Endothelial cell of umbilical vein (primary cell): Measurements from ENCODE around the gene ORMDL3. TPM values are rescaled to one million over a fixed set of nuclear protein-coding genes. Genes with fewer than 3 reads are reported as not detected.

Experiments used
- BruUV-seq: library from RNA; stranded (reverse); fragments of 400-500 nt; replicated peaks from 2 replicates; lab custom pipeline; 2021; lab: Mats Ljungman, UMichigan
- CTCF ChIA-PET: fragments of 300-600, 350-600 bp; sonication (Branson Sonifier 250); formaldehyde crosslinking; loops from one replicate; lab custom pipeline; 2021; ENCODE audit warnings: antibody characterized with exemption, inconsistent platforms; lab: Charles Lee
- POLR2A ChIA-PET: fragments of 300-600, 350-600 bp; sonication (Branson Sonifier 250); formaldehyde crosslinking; loops from one replicate; lab custom pipeline; 2021; ENCODE audit warnings: antibody characterized with exemption, inconsistent platforms; lab: Charles Lee
- DNase-seq: peaks from one replicate; pipeline ENCODE4 v3.0.0-alpha.2; 2011; ENCODE audit warnings: low read depth, low spot score
- FAIRE-seq: peaks from 2 replicates; lab custom pipeline; 2011; peaks lifted over from hg19 to GRCh38; lab: Jason Lieb, UNC
- H2AFZ ChIP-seq: 2 replicates; pipeline ENCODE4 v1.6.0; 2012; ENCODE audit warnings: low read depth, low read length, control low read depth, inconsistent platforms
- H3K27ac ChIP-seq: 2 replicates; pipeline ENCODE4 v1.5.1; 2011; ENCODE audit warnings: low read depth, mild to moderate bottlenecking, control low read depth, low read length, moderate library complexity; ENCODE audit not compliant: insufficient read depth
- H3K27me3 ChIP-seq, 2 experiments: 2 replicates each; pipeline versions ENCODE4 v1.6.0 to v1.6.1; 2011; ENCODE audit warnings: low read length in 2 of 2, mixed read lengths in 1 of 2; ENCODE audit not compliant: control insufficient read depth in 2 of 2, insufficient read depth in 2 of 2
- H3K36me3 ChIP-seq, 2 experiments: 2 replicates in 1 of 2; 3 replicates in 1 of 2; pipeline ENCODE4 v1.5.1; 2011; ENCODE audit warnings: low read length in 2 of 2, mild to moderate bottlenecking in 1 of 2, moderate library complexity in 1 of 2; ENCODE audit not compliant: control insufficient read depth in 2 of 2, insufficient read depth in 2 of 2; ENCODE audit errors: extremely low read depth in 1 of 2
- H3K4me1 ChIP-seq: 3 replicates; pipeline ENCODE4 v1.5.1; 2011; ENCODE audit warnings: mild to moderate bottlenecking, low read length; ENCODE audit not compliant: control insufficient read depth, insufficient read depth; ENCODE audit errors: extremely low read depth
- H3K4me2 ChIP-seq: 2 replicates; pipeline ENCODE4 v1.6.1; 2011; ENCODE audit warnings: low read length, control low read depth, mixed read lengths; ENCODE audit not compliant: insufficient read depth
- H3K4me3 ChIP-seq, 3 experiments: fragments of 200-600 bp in 1 of 3; sonication (generic), shearing (Covaris generic) in 1 of 3; replicated peaks in 1 of 3; 2 replicates each; pipeline ENCODE4 v1.5.1; 2011 to 2016; ENCODE audit warnings: control low read depth in 3 of 3, low read length in 3 of 3, mild to moderate bottlenecking in 2 of 3, inconsistent platforms in 1 of 3, low read depth in 1 of 3, moderate library complexity in 1 of 3; ENCODE audit not compliant: insufficient read depth in 1 of 3
- H3K79me2 ChIP-seq: 2 replicates; pipeline ENCODE4 v1.6.0; 2012; ENCODE audit warnings: low read length, inconsistent platforms; ENCODE audit not compliant: control insufficient read depth, insufficient read depth
- H3K9ac ChIP-seq: replicated peaks from 2 replicates; pipeline ENCODE3; 2011; ENCODE audit warnings: low read length, control low read depth; ENCODE audit not compliant: insufficient read depth; ENCODE audit errors: extremely low read depth
- H3K9me1 ChIP-seq: replicated peaks from 3 replicates; pipeline ENCODE4 v1.6.0; 2011; ENCODE audit warnings: mild to moderate bottlenecking, low read length; ENCODE audit not compliant: control insufficient read depth, insufficient read depth; ENCODE audit errors: extremely low read depth
- H3K9me3 ChIP-seq: replicated peaks from 2 replicates; pipeline ENCODE4 v1.5.1; 2012; ENCODE audit warnings: low read length, inconsistent platforms; ENCODE audit not compliant: control insufficient read depth, insufficient read depth
- H4K20me1 ChIP-seq: replicated peaks from 2 replicates; pipeline ENCODE3; 2011; ENCODE audit warnings: mild to moderate bottlenecking, low read length; ENCODE audit not compliant: control insufficient read depth, insufficient read depth; ENCODE audit errors: extremely low read depth
- JUN ChIP-seq: IDR thresholded peaks from 2 replicates; pipeline ENCODE4 v1.6.1; 2011; ENCODE audit warnings: borderline replicate concordance, low read depth; ENCODE audit not compliant: insufficient read length, insufficient read depth
- MYC ChIP-seq: IDR thresholded peaks from one replicate; pipeline ENCODE4 v1.6.1; 2011; ENCODE audit warnings: mild to moderate bottlenecking, low read depth, low read length
- dilution Hi-C: fragments of 300-500 bp; cut with MboI; formaldehyde crosslinking; loops from one replicate; pipeline ENCODE4 v1.15.0; 2019; ENCODE audit warnings: low sequenced_read_pairs; ENCODE audit not compliant: extremely low pct_ligation_motif_present
- intact Hi-C: fragments of 100-400 bp; cut with micrococcal nuclease; formaldehyde crosslinking; loops from one replicate; pipeline ENCODE4 v1.10.0; 2022
- polyA plus RNA-seq, 4 experiments: library from polyadenylated mRNA; depleted of rRNA in 3 of 4; stranded (reverse) in 3 of 4; unstranded in 1 of 4; fragments of >200 nt; gene quantifications; 2 replicates each; pipeline versions ENCODE4 v1.2.1 to v1.2.3, GENCODE V29; 2011 to 2012; ENCODE audit warnings: missing spikeins in 1 of 4
- total RNA-seq: library from RNA; stranded (reverse); gene quantifications from 2 replicates; pipeline ENCODE4 v1.2.3, GENCODE V29; 2021

Gene ORMDL3
- total and polyA plus RNA-seq, 2 donors (not counting 3 experiments of a cell fraction or from before 2014, with no cell fraction given): 29.8 to 49.8 TPM

- H3K4me2 ChIP-seq: no peak overlapping the region
- no peak overlapping the region for H3K27ac ChIP-seq
- H4K20me1 ChIP-seq: no peaks in the 10 kb centered on the region
- H3K27me3 ChIP-seq: peaks cover 21 to 34% of the 10 kb centered on the region in 2 experiments
- DNase-seq (no peak), FAIRE-seq (no peak)
- H3K9me3 ChIP-seq: no peaks in the 10 kb centered on the region
- ChIA-PET POLR2A (no interaction called here), CTCF (interaction anchor here (1.0 to 2.6 kb wide), 4 partner anchors 51 to 297 kb away, joined by 3 to 24 read pairs (median 8); partner anchors contain the start of gene PSMD3)
- H3K9me1 ChIP-seq: no peaks in the 10 kb centered on the region
- no peak for TF ChIP-seq MYC
- TF ChIP-seq JUN: no peak
- intact Hi-C loops (loop anchor here (1.0 to 2.0 kb wide), 2 partner anchors 87 to 108 kb away; partner anchors contain the start of gene PSMD3), dilution Hi-C loops (no loop called here)
- no peaks in the 10 kb centered on the region for H3K36me3 ChIP-seq
- H3K4me3 ChIP-seq: no peak overlapping the region
- no peak overlapping the region for H2AFZ ChIP-seq
- no TSS peak for BruUV-seq
- no peak overlapping the region for H3K9ac ChIP-seq
- H3K79me2 ChIP-seq: no peaks in the 10 kb centered on the region
- H3K4me1 ChIP-seq: no peaks in the 10 kb centered on the region
These were observed 55.6 kb downstream of the ORMDL3 start for GRCh38 chr17:39871801-39872200.

Other genes starting within 250 kb of the ORMDL3 start
- gene PGAP3, start 239.5 kb downstream of the ORMDL3 start, total RNA-seq: 6.4 and 7.0 TPM in 2 replicates
- gene PGAP3, start 239.5 kb downstream of the ORMDL3 start, polyA plus RNA-seq: 14.9 and 17.0 TPM in 2 replicates
- 29.1 and 32.9 TPM in 2 replicates for gene ERBB2, start 227.5 kb downstream of the ORMDL3 start, total RNA-seq
- gene ERBB2, start 227.5 kb downstream of the ORMDL3 start, polyA plus RNA-seq: 20.6 and 22.8 TPM in 2 replicates
- 42.4 and 51.1 TPM in 2 replicates for gene MIEN1, start 197.1 kb downstream of the ORMDL3 start, total RNA-seq
- gene MIEN1, start 197.1 kb downstream of the ORMDL3 start, polyA plus RNA-seq: 74.1 and 74.5 TPM in 2 replicates
- gene GRB7, start 189.7 kb downstream of the ORMDL3 start, total RNA-seq: not detected in 2 replicates
- gene GRB7, start 189.7 kb downstream of the ORMDL3 start, polyA plus RNA-seq: 0.04 and 0.06 TPM in 2 replicates
- not detected in 2 replicates for gene IKZF3, start 63.3 kb downstream of the ORMDL3 start, total RNA-seq
- not detected in 2 replicates for gene IKZF3, start 63.3 kb downstream of the ORMDL3 start, polyA plus RNA-seq
- not detected in 2 replicates for gene ZPBP2, start 59.4 kb downstream of the ORMDL3 start, total RNA-seq
- gene ZPBP2, start 59.4 kb downstream of the ORMDL3 start, polyA plus RNA-seq: not detected in 2 replicates
- 11.0 and 11.6 TPM in 2 replicates for gene GSDMB, start 9.0 kb downstream of the ORMDL3 start, total RNA-seq
- 5.0 and 5.4 TPM in 2 replicates for gene GSDMB, start 9.0 kb downstream of the ORMDL3 start, polyA plus RNA-seq
- gene LRRC3C, start 131 bp upstream of the ORMDL3 start, total RNA-seq: not detected in 2 replicates
- not detected in 2 replicates for gene LRRC3C, start 131 bp upstream of the ORMDL3 start, polyA plus RNA-seq
- gene GSDMA, start 35.4 kb upstream of the ORMDL3 start, total RNA-seq: not detected in 2 replicates
- gene GSDMA, start 35.4 kb upstream of the ORMDL3 start, polyA plus RNA-seq: not detected in 2 replicates
- 136 and 142 TPM in 2 replicates for gene PSMD3, start 53.2 kb upstream of the ORMDL3 start, total RNA-seq
- 117 and 120 TPM in 2 replicates for gene PSMD3, start 53.2 kb upstream of the ORMDL3 start, polyA plus RNA-seq
- gene CSF3, start 87.8 kb upstream of the ORMDL3 start, total RNA-seq: 2.4 and 2.9 TPM in 2 replicates
- gene CSF3, start 87.8 kb upstream of the ORMDL3 start, polyA plus RNA-seq: 0.80 and 1.0 TPM in 2 replicates
- gene MED24, start 126.8 kb upstream of the ORMDL3 start, total RNA-seq: 120 and 124 TPM in 2 replicates
- gene MED24, start 126.8 kb upstream of the ORMDL3 start, polyA plus RNA-seq: 120 and 122 TPM in 2 replicates
- 24.9 and 29.6 TPM in 2 replicates for gene THRA, start 135.4 kb upstream of the ORMDL3 start, total RNA-seq
- gene THRA, start 135.4 kb upstream of the ORMDL3 start, polyA plus RNA-seq: 17.4 and 18.8 TPM in 2 replicates
- gene NR1D1, start 173.0 kb upstream of the ORMDL3 start, total RNA-seq: 5.2 and 6.1 TPM in 2 replicates
- gene NR1D1, start 173.0 kb upstream of the ORMDL3 start, polyA plus RNA-seq: 2.3 and 2.5 TPM in 2 replicates
- 90.8 and 95.0 TPM in 2 replicates for gene MSL1, start 194.4 kb upstream of the ORMDL3 start, total RNA-seq
- gene MSL1, start 194.4 kb upstream of the ORMDL3 start, polyA plus RNA-seq: 27.7 and 30.9 TPM in 2 replicates
- gene CASC3, start 212.9 kb upstream of the ORMDL3 start, total RNA-seq: 91.2 and 107 TPM in 2 replicates
- 59.9 and 64.1 TPM in 2 replicates for gene CASC3, start 212.9 kb upstream of the ORMDL3 start, polyA plus RNA-seq
- gene RAPGEFL1, start 249.9 kb upstream of the ORMDL3 start, total RNA-seq: 11.8 and 13.4 TPM in 2 replicates
- 8.6 and 9.2 TPM in 2 replicates for gene RAPGEFL1, start 249.9 kb upstream of the ORMDL3 start, polyA plus RNA-seq